H9 (cell line): Measurements from ENCODE around the gene TNFAIP2. TPM values are rescaled to one million over a fixed set of nuclear protein-coding genes. Genes with fewer than 3 reads are reported as not detected.

Experiments
- DNase-seq: peaks from one replicate; pipeline ENCODE4 v3.0.0-alpha.2; 2017
- H2AFZ ChIP-seq: one replicate; pipeline ENCODE4 v1.6.1; 2013; ENCODE audit warnings: mild to moderate bottlenecking, low read length, control low read depth, moderate library complexity
- H2AK5ac ChIP-seq: 2 replicates; pipeline ENCODE4 v1.6.1; 2013; ENCODE audit warnings: low read length, control low read depth, mixed read lengths; ENCODE audit not compliant: insufficient read length
- H2BK120ac ChIP-seq: one replicate; pipeline ENCODE4 v1.6.1; 2013; ENCODE audit warnings: low read depth, mild to moderate bottlenecking, low read length, control low read depth, inconsistent platforms; ENCODE audit not compliant: poor library complexity, severe bottlenecking
- H2BK12ac ChIP-seq: 2 replicates; pipeline ENCODE4 v1.6.1; 2013; ENCODE audit warnings: low read length, control low read depth, mixed read lengths, low read depth; ENCODE audit not compliant: insufficient read length
- H2BK15ac ChIP-seq: 2 replicates; pipeline ENCODE4 v1.6.1; 2013; ENCODE audit warnings: low read depth, low read length, control low read depth
- H2BK20ac ChIP-seq: one replicate; pipeline ENCODE4 v1.6.1; 2013; ENCODE audit warnings: low read depth, mild to moderate bottlenecking, low read length, control low read depth, inconsistent platforms; ENCODE audit not compliant: poor library complexity, severe bottlenecking
- H2BK5ac ChIP-seq: 2 replicates; pipeline ENCODE4 v1.6.1; 2013; ENCODE audit warnings: low read length, control low read depth, mixed read lengths; ENCODE audit not compliant: insufficient read length
- H3K14ac ChIP-seq: 2 replicates; pipeline ENCODE4 v1.6.1; 2013; ENCODE audit warnings: low read length, control low read depth; ENCODE audit not compliant: insufficient read depth
- H3K18ac ChIP-seq: 2 replicates; pipeline ENCODE4 v1.6.1; 2013; ENCODE audit warnings: low read depth, mild to moderate bottlenecking, mixed read lengths, low read length, control low read depth; ENCODE audit not compliant: insufficient read length
- H3K23ac ChIP-seq: 2 replicates; pipeline ENCODE4 v1.6.1; 2013; ENCODE audit warnings: low read length, control low read depth, mixed read lengths, low read depth; ENCODE audit not compliant: insufficient read length
- H3K23me2 ChIP-seq: 2 replicates; pipeline ENCODE4 v1.6.1; 2013; ENCODE audit warnings: low read depth, mild to moderate bottlenecking, mixed read lengths, low read length, control low read depth; ENCODE audit not compliant: insufficient read length, poor library complexity, severe bottlenecking
- H3K27ac ChIP-seq: 2 replicates; pipeline ENCODE4 v1.5.1; 2013; ENCODE audit warnings: low read length, control low read depth, mixed read lengths, low read depth; ENCODE audit not compliant: insufficient read length
- H3K27me3 ChIP-seq: 2 replicates; pipeline ENCODE4 v1.6.1; 2013; ENCODE audit warnings: low read length, control low read depth, inconsistent platforms; ENCODE audit not compliant: insufficient read depth
- H3K4ac ChIP-seq: 2 replicates; pipeline ENCODE4 v1.6.1; 2013; ENCODE audit warnings: low read depth, mild to moderate bottlenecking, control low read depth, inconsistent platforms, low read length, moderate library complexity
- H3K4me1 ChIP-seq: 2 replicates; pipeline ENCODE4 v1.6.1; 2013; ENCODE audit warnings: low read length, control low read depth, inconsistent platforms; ENCODE audit not compliant: insufficient read depth
- H3K4me2 ChIP-seq: 2 replicates; pipeline ENCODE4 v1.6.1; 2013; ENCODE audit warnings: low read length, control low read depth, mixed read lengths; ENCODE audit not compliant: insufficient read length, insufficient read depth
- H3K56ac ChIP-seq: 2 replicates; pipeline ENCODE4 v1.6.1; 2013; ENCODE audit warnings: low read depth, mild to moderate bottlenecking, mixed read lengths, low read length, control low read depth; ENCODE audit not compliant: insufficient read length
- H3K79me1 ChIP-seq: 2 replicates; pipeline ENCODE4 v1.6.1; 2013; ENCODE audit warnings: low read depth, mild to moderate bottlenecking, moderate library complexity, low read length, control low read depth, inconsistent platforms; ENCODE audit not compliant: insufficient read depth, poor library complexity, severe bottlenecking
- H3K79me2 ChIP-seq: 2 replicates; pipeline ENCODE4 v1.6.1; 2013; ENCODE audit warnings: low read length, control low read depth, inconsistent platforms; ENCODE audit not compliant: insufficient read depth
- H3K9ac ChIP-seq: 2 replicates; pipeline ENCODE4 v1.6.1; 2013; ENCODE audit warnings: low read length, control low read depth, mixed read lengths; ENCODE audit not compliant: insufficient read length; ENCODE audit errors: extremely low read depth
- H3K9me3 ChIP-seq: one replicate; pipeline ENCODE4 v1.6.1; 2013; ENCODE audit warnings: low read depth, low read length, inconsistent platforms; ENCODE audit not compliant: control insufficient read depth
- H3T11ph ChIP-seq: one replicate; pipeline ENCODE4 v1.6.1; 2013; ENCODE audit warnings: mild to moderate bottlenecking, low read length, control low read depth, inconsistent platforms
- H4K20me1 ChIP-seq: one replicate; pipeline ENCODE4 v1.6.1; 2013; ENCODE audit not compliant: control insufficient read depth, insufficient read length, insufficient read depth
- H4K5ac ChIP-seq: 2 replicates; pipeline ENCODE4 v1.6.1; 2013; ENCODE audit warnings: low read depth, mild to moderate bottlenecking, mixed read lengths, low read length, control low read depth; ENCODE audit not compliant: insufficient read length
- H4K8ac ChIP-seq: replicated peaks from 2 replicates; pipeline ENCODE4 v1.6.1; 2013; ENCODE audit warnings: low read length, control low read depth, mixed read lengths, low read depth; ENCODE audit not compliant: insufficient read length
- H4K91ac ChIP-seq: 2 replicates; pipeline ENCODE4 v1.6.1; 2013; ENCODE audit warnings: low read depth, mild to moderate bottlenecking, moderate library complexity, mixed read lengths, low read length, control low read depth; ENCODE audit not compliant: insufficient read length
- H3K27ac Mint-ChIP-seq, 3 experiments: 2 replicates in 2 of 3; 3 replicates in 1 of 3; pipeline ENCODE4 v1.8.0; 2020 to 2021; ENCODE audit warnings: mixed read lengths in 3 of 3, mild to moderate bottlenecking in 1 of 3, moderate library complexity in 1 of 3
- H3K27me3 Mint-ChIP-seq: 2 replicates; pipeline ENCODE4 v1.8.0; 2021; ENCODE audit warnings: low read depth, mild to moderate bottlenecking, moderate library complexity, mixed read lengths
- H3K36me3 Mint-ChIP-seq, 3 experiments: 2 replicates in 2 of 3; 3 replicates in 1 of 3; pipeline ENCODE4 v1.8.0; 2020 to 2021; ENCODE audit warnings: low read depth in 3 of 3, mixed read lengths in 3 of 3; ENCODE audit not compliant: insufficient read depth in 1 of 3
- H3K4me1 Mint-ChIP-seq, 2 experiments: 2 replicates each; pipeline ENCODE4 v1.8.0; 2020; ENCODE audit warnings: mixed read lengths in 2 of 2
- H3K4me3 Mint-ChIP-seq, 2 experiments: 2 replicates in 1 of 2; 3 replicates in 1 of 2; pipeline ENCODE4 v1.8.0; 2020 to 2021; ENCODE audit warnings: mild to moderate bottlenecking in 2 of 2, mixed read lengths in 2 of 2, moderate library complexity in 1 of 2
- H3K9me3 Mint-ChIP-seq, 2 experiments: 2 replicates in 1 of 2; 3 replicates in 1 of 2; pipeline ENCODE4 v1.8.0; 2020; ENCODE audit warnings: mild to moderate bottlenecking in 2 of 2, mixed read lengths in 2 of 2, moderate library complexity in 1 of 2
- CTCF ChIP-seq: fragments of 200-600 bp; sonication (generic); conservative IDR thresholded peaks from 3 replicates; pipeline ENCODE4 v1.8.0; 2021; ENCODE audit warnings: antibody characterized with exemption, mild to moderate bottlenecking
- WGBS: extraction: QIAGEN DNeasy Blood & Tissue Kit; methylation state at CpG from one replicate; pipeline ENCODE4 v1.1.7; 2013; ENCODE audit warnings: missing lambda C conversion rate, low lambda C conversion rate, mixed read lengths; ENCODE audit not compliant: insufficient read length; ENCODE audit errors: extremely low coverage; 5-methylcytosine and 5-hydroxymethylcytosine counted together
- total RNA-seq: library from RNA; stranded (reverse); gene quantifications from 2 replicates; pipeline ENCODE4 v1.2.1, GENCODE V29; 2021

The TNFAIP2 gene
- total RNA-seq, 1 experiment from 2014 or later: 29.3 TPM

GRCh38 chr14:103104654-103105452, 18.4 kb upstream of the TNFAIP2 start:
- Histone ChIP-seq H3K4ac (no peak overlapping the region), H4K91ac (no peak overlapping the region), H3K23ac (no peak overlapping the region), H4K20me1 (no peaks in the 10 kb centered on the region), H4K8ac (no peak overlapping the region), H2BK12ac (no peak overlapping the region), H2AK5ac (no peak overlapping the region), H3K4me1 (no peaks in the 10 kb centered on the region; the same call in 1 of the 2 replicates), H3K56ac (no peak overlapping the region), H3K23me2 (peaks cover under 1% of the 10 kb centered on the region), H3K18ac (peak overlapping the region; percentile 31), H3K79me2 (no peaks in the 10 kb centered on the region), H3K27ac (no peak overlapping the region), H2BK5ac (no peak overlapping the region), H3K9ac (no peak overlapping the region), H2BK120ac (no peak overlapping the region), H4K5ac (no peak overlapping the region), H3K27me3 (no peaks in the 10 kb centered on the region), H3K4me2 (no peak overlapping the region), H2BK20ac (no peak overlapping the region), H3K9me3 (no peaks in the 10 kb centered on the region), H3K14ac (0 out of 2 replicates have a peak overlapping the region, but pooled peaks have one; percentile 37), H3K79me1 (no peaks in the 10 kb centered on the region), H3T11ph (no peak overlapping the region), H2BK15ac (no peak overlapping the region), H2AFZ (no peak overlapping the region)
- WGBS: no CpG with 5 or more reads among the region's 59 CpGs
- H3K27me3 Mint-ChIP-seq: peaks cover 34% of the 10 kb centered on the region
- peak overlapping the region in 1 of 2 experiments; percentile 65; a peak in 4 of 5 replicates for H3K4me3 Mint-ChIP-seq
- no peak overlapping the region for H3K27ac Mint-ChIP-seq
- DNase-seq: peak; percentile 81
- H3K9me3 Mint-ChIP-seq: no peaks in the 10 kb centered on the region
- no peaks in the 10 kb centered on the region; a peak in 1 of 7 replicates for H3K36me3 Mint-ChIP-seq
- TF ChIP-seq CTCF: peak; percentile 95
- H3K4me1 Mint-ChIP-seq: peaks cover 17 to 33% of the 10 kb centered on the region in 2 experiments
